ENCODE results near the gene CPLX1.
"Not testable (repeated sequence)": the region's sequence is repeated elsewhere in the genome, so short reads cannot be mapped to it uniquely, and the experiment has no call there.

The CPLX1 gene

DNA sequence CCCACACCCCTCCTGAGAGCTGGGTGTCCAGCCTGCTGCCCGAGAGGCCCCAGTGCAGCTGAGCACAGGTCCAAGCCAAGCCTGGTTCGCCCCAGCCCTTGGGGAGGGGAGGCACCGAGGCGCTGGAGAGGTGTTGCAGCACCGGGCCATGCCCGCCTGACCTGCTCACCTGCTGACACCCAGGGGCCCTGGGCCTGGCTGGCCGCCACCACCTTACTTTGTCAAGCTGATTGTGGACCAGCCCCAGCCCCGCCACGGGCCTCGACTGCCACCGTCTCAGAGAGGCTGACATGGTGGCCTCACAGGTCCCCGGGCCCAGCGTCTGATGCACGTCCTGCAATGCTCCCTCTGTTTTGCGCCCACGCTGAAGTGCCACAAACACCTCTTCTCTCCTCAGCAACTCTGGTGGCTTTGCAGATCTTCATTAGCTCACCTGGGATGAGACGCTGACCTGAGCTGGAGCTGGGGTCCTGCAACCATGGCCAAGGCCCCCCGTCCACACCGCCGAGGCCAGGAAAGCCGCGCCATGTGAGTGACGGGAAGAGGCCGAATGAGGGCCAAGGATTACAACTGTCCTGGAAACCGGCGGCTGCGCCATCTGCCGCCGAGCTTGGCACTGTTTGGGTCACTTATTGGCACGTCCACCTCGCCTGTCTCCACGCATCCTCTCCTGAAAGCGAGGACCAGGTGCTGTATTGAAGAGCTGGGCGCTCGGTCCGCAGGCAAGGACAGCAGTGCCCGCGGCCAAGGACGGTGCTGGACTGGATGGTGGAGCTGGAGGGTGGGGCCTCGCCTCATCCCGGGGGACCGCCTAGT lies 7.6 kb downstream of the CPLX1 start:
- DNase-seq, result no peak

- no peak for DNase-seq
Observed at GRCh38 chr4:815464-816146, 10.3 kb downstream of the CPLX1 start.

- DNase-seq, result no peak
Observed at GRCh38 chr4:814312-814850, 11.5 kb downstream of the CPLX1 start.

DNA sequence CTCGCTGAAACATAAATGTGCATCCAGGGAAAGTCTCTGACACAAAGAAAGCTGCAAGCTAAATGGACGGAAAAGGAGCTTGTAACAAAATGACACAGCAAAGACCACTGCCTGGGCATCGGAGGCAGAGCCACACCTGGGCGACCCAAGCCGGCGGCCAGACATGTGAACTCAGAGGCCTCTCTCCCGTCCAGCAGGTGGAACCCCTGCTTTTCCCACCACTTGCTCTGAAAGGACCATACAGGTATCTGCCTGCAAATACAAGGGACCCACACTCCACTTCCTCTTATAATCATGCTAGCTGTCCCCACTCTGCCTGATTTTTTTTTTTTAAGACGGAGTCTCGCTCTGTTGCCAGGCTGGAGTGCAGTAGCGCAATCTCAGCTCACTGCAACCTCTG lies 12.0 kb downstream of the CPLX1 start:
- no peak for DNase-seq

- DNase-seq, result no peak
Observed at GRCh38 chr4:808860-809570, 16.9 kb downstream of the CPLX1 start.

DNA sequence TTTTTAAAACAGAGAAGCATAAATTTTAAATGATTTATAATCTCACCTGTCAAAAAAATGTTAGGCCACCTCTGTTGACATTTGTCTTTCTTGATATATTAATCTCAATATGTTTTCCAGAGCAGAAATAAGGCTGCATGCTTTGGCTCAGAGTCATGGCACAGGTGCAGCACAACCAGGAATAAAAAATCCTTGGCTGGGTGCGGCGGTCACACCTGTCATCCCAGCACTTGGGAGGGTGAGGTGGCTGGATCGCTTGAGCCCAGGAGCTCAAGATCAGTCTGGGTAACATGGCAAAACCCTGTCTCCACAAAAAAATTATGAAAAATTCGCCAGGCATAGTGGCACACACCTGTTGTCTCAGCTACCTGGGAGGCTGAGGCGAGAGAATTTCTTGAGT lies 18.1 kb downstream of the CPLX1 start:
- DNase-seq, result no peak

DNA sequence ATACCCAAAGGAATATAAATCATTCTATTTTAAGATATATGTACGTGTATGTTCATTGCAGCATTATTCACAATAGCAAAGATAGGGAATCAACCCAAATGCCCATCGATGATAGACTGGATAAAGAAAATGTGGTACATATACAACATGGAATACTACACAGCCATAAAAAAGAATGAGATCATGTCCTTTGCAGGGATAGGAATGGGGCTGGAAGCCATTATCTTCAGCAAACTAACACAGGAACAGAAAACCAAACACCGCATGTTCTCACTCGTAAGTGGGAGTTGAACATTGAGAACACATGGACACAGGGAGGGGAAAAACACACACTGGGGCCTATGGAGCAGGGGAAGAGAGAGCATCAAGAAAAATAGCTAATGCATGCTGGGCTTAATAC lies 18.9 kb downstream of the CPLX1 start:
- DNase-seq, result not testable (repeated sequence)

GRCh38 chr4:804804-805203 lies 21.1 kb downstream of the CPLX1 start:
- no peak for DNase-seq

DNA sequence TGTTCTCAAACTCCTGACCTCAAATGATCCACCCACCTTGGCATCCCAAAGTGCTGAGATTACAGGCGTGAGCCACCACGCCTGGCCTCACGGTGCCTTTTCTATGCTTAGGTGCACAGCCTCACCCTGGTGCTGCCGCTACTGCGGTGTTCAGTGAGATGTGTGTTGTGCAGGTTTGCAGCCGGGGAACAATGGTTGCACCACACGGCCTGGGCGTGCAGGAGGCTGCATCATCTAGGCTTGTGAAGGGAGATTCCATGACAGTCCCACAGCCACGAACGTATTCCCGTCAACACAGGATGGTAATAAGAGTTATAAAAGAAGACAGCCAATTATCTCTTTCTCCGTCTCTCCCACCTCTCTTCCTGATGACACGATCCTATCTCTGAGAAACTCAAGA lies 22.0 kb downstream of the CPLX1 start:
- no peak for DNase-seq

DNA sequence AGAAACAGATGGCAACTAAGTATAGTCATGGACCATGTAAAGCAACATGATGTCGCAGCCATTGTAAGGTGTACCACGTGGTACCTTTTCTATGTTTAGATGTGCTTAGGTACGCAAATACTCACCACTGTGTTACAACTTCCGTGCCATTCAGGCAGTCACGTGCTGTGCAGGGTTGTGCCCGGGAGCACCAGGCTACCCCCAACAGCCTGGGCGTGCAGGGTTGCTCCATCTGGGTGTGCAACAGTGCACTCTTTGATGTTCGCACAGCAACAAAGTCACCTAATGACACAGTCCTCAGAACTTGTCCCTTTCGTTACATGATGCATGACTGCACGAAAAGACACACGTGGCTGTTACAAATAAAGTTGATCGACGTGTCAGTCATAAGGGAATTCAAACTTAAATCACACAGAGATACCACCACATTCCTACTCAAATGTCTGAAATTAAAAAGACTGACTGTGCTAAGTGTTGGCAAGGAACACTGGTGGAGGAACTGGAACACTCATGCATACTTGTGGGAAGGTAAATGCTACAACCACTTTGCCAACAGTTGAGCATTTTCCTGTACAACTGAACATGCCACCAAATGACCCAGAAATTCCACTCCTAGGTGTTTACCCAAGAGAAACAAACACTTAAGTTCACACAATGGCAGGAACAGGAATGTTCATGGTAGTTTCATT lies 24.3 kb downstream of the CPLX1 start:
- DNase-seq, result no peak

DNA sequence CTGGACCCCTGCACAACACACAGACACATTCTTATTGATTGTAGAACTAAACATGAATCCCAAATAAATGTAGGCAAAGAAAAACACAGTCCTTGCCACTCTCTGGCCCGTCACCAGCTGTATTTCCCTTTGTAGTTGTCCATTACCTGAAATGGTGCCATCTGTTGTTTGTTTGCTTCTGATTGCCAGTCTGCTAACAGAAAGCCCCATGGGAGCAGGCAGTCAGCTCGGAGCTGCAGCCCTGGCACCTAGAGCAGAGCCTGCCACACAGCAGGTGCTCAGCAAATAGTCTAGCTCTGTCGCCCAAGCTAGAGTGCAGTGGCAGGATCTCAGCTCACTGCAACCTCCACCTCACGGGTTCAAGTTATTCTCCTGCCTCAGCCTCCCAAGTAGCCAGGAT lies 28.9 kb downstream of the CPLX1 start:
- DNase-seq, result no peak

DNA sequence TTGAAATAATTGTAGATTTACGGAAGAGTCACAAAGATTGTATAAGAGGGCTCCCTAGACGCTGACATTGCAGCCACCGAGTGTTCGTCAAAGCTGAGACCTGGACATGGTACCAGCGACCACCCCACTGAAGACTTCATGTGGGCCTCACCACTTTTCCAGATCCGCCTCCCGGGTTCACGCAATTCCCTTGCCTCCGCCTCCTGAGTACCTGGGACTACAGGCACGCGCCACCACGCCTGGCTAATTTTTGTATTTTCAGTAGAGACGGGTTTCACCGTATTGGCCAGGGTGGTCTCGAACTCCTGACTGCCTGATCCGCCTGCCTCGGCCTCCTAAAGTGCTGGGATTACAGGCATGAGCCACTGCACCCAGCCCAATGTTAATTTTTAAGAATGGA lies 29.7 kb downstream of the CPLX1 start:
- DNase-seq, result no peak

GRCh38 chr4:795726-796119 lies 30.2 kb downstream of the CPLX1 start:
- DNase-seq, result no peak

GRCh38 chr4:794900-795725 lies 30.8 kb downstream of the CPLX1 start:
- DNase-seq, result no peak

GRCh38 chr4:793941-794621 lies 31.8 kb downstream of the CPLX1 start:
- no peak for DNase-seq

GRCh38 chr4:793093-793861 lies 32.7 kb downstream of the CPLX1 start:
- DNase-seq, result no peak

- DNase-seq, result no peak
Observed at GRCh38 chr4:792626-793092, 33.3 kb downstream of the CPLX1 start.

- peak; percentile 66 for DNase-seq
Observed at GRCh38 chr4:791898-792625, 33.9 kb downstream of the CPLX1 start.

DNA sequence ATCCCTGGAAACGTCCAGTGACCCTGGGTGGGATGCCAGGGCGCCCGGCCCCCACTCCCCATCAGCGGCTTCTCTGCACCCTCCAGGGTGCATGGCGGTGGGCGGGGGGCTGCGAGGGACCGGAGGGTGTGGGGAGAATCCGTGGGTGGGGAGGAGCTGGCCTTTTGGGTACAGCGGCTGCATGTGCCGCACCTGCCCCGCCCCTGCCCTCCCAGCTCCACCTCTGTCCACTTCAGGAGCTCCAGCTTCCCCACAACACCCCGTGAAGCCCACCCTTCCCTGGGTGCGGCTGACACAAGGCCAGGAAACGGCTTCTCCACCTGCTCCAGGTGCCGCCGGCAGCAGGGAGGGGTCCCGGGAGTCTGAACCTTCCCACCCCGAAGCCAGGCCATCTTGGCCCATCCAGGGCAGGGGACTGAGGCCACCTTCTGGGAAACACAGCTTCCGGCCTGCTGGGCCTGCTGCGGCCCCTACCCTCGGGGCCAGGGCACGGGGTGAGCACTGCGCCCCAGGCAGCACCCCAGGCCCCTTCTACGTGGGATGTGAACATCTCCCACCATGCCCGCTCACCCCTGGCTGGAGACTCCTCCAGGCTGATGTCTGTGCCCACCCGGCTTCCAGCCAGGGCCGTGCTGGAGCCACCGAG lies 34.6 kb downstream of the CPLX1 start:
- no peak for DNase-seq

Measured in femur (tissue), 1 donor.